Fibroblast of villous mesenchyme (primary cell): ENCODE measurements around the gene STXBP5L. TPM values are rescaled to one million over a fixed set of nuclear protein-coding genes. Genes with fewer than 3 reads are reported as not detected.
A peak's percentile ranks its signal among the peaks of the same experiment; 100 is the strongest.

Experiments used
- DNase-seq: peaks from one replicate; pipeline ENCODE4 v3.0.0-alpha.2; 2010; ENCODE audit warnings: low read depth
- H3K4me3 ChIP-seq: 2 replicates; pipeline ENCODE4 v1.5.1; 2011; ENCODE audit warnings: low read depth, mild to moderate bottlenecking, low read length
- CTCF ChIP-seq: IDR thresholded peaks from 2 replicates; pipeline ENCODE4 v1.5.1; 2012; ENCODE audit warnings: low read depth, mild to moderate bottlenecking, low read length; ENCODE audit not compliant: insufficient read depth
- total RNA-seq: library from RNA; depleted of rRNA; stranded (reverse); fragments of >200 nt; gene quantifications from 2 replicates; pipeline ENCODE4 v1.2.3, GENCODE V29; 2012

STXBP5L gene
- total RNA-seq, 1 donor: under 0.01 TPM

- DNase-seq: no peak
- no peak overlapping the region for H3K4me3 ChIP-seq
- TF ChIP-seq CTCF: no peak
Observed at GRCh38 chr3:121414924-121415323, 506.9 kb downstream of the STXBP5L start.

GRCh38 chr3:121418182-121418581, 510.2 kb downstream of the STXBP5L start:
- no peak for DNase-seq
- no peak overlapping the region for H3K4me3 ChIP-seq
- TF ChIP-seq CTCF: no peak

GRCh38 chr3:121424549-121424948, 516.5 kb downstream of the STXBP5L start:
- no peak overlapping the region for H3K4me3 ChIP-seq
- no peak for TF ChIP-seq CTCF
- no peak for DNase-seq

DNA sequence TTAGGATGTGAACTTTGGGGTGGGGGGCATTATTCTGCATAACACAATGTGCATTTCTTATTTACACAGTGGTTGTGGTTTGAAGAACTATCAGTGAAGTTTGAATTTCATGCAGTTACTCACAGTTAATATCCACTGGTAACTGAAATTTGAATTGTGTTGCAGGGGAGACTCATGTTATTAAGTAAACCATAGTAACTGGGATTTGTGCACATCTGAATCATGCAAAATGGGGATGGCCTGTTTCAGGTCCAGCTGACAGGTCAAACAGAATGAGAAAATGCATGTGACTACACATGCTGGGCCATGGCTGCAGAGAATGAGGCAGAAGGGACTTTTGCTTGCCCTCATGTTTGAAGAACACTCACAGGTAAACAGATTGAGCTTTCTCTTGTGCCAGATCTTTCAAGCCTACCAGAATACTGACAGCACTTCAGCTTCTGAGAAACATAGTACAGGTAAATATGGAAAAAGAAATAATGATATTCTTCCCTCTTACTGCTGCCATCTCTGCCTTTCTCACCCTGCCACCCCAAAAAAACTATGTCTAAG, 522.7 kb downstream of the STXBP5L start:
- no peak for TF ChIP-seq CTCF
- no peak for DNase-seq
- no peak overlapping the region for H3K4me3 ChIP-seq

DNA sequence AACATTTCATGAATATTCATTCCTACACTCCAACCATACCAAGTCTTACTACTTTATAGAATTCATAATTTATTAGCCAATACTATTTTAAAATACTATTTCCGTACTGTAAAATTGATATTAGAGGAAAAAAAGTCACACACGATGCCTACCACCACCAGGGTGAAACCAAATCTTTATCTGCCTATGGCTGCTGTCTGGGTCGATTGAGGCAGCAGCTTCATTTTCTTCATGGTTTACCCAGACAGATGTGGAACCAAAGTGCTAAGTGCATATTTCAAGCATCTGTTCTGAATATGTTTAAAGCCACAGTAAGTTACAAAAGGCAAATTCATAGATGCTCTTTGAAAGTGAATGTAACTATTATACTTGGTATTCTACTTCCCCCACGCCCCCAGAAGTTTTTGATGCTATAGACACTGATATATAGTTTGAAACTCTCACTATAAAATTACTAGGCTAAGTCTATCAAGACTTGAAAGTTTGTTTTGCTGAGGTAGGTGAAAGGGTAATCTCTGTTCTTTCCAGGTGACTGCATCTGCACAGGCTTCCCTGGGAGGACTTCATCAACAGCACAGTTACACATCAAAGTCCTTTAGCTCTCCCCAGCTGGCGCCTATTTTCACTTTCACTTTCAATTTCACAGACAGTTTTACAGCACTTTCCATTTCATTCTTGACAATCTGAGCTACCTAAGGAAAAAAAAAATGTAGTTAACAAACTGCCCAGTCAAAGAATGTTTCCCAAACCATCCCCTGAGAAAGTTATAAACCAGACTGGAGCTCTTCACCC, 523.9 kb downstream of the STXBP5L start:
- H3K4me3 ChIP-seq: peak overlapping the region; percentile 51
- DNase-seq: peak; percentile 82
- no peak for TF ChIP-seq CTCF

DNA sequence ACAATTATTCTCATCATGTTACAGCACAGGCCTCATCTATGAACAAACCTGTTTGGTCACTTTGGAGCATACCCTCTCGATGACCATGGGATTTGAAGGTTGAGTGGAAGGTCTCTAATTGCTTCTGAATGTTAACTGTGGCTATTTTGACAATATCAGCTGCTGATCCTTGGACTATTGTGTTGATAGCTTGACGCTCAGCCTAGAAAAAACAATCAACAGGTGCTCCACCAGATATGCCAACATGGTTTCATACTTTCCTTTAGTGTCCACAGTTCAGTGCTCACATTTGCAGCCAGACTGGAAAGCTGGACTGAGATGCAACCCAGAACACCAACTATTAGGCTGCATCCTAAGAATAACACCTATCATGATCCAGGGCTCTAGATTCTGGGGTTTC, 528.1 kb downstream of the STXBP5L start:
- no peak overlapping the region for H3K4me3 ChIP-seq
- TF ChIP-seq CTCF: no peak
- no peak for DNase-seq
